ENCODE data around the gene CCDC126.
"Not testable (repeated sequence)": the region's sequence is repeated elsewhere in the genome, so short reads cannot be mapped to it uniquely, and the experiment has no call there.

The CCDC126 gene

DNA sequence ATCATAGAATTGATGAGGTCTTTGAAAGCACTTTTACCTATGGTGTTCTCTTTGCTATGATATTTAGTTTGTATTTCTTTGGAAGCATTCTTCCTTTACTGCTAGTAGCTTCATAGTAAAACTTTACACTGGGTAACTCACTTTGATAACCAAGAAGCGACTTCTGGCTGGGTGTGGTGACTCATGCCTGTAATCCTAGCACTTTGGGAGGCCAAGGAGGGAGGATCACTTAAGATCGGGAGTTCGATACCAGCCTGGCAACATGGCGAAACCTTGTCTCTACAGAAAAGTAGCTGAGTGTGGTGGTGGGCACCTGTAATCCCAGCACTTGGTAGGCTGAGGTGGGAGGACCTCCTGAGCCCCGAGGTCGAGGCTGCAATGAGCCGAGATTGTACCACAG lies 36.2 kb downstream of the CCDC126 start:
- no peak for DNase-seq

DNA sequence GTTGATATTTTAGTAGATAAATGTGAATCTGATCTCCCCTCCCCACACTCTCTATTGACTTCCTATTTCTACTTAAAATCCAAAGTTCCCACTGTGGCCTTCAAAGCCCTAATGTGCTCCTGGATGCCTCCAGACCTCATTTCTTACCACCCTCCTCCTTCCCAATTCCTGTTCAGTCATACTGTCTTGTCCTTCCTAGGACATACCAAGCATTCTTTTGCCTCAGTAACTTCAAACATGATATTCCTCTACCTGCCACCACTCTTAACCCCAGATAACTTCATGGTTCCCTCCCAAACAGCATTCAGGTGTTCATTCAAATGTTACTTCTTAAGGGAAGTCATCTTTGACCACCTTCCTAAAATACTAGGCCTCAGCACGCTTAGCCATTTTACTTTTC lies 48.6 kb downstream of the CCDC126 start:
- no peak for DNase-seq

DNA sequence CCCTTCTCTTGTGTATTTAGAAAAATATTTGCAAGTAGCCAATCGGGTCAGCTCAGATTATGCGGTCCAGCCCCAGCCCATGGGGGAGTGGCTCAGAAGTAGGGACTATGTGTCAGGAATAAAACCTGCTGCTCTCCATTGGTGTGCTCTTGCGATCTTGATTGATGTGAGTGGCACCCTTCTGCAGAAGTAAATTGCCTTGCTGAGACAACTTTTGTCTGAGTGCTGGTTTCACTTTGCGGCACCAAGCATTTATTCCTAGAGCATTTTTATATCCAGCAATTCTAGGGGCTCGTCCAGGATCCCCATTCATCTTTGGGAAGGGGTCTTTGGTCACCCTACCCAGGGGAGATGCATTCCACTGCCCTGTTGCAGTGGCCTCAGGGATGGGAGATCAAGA lies 56.8 kb downstream of the CCDC126 start:
- no peak for DNase-seq

GRCh38 chr7:23654508-23654907 lies 57.3 kb downstream of the CCDC126 start:
- DNase-seq: no peak

GRCh38 chr7:23655433-23655832 lies 58.3 kb downstream of the CCDC126 start:
- no peak for DNase-seq

DNA sequence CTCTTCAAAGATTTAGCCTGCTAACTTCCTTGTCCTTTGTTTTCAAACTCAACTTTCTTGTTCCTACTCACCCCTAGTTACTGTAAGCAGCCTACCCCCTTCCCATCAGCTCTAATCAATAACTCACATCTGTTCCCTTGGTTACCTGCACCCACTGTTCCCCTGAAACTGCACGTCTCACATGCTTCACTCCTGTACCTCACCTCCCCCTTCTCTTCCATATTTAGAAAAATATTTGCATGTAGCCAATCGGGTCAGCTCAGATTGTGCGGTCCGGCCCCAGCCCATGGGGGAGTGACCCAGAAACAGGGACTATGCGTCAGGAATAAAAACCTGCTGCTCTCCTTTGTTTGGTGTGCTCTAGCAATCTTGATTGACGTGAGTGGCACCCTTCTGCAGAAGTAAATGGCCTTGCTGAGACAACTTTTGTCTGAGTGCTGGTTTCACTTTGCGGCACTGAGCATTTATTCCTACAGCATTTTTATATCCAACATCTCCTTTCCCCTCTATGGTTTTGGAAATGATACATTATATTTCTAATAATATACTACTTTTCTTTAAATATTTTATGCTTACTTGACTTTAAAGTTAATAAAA lies 61.7 kb downstream of the CCDC126 start:
- no peak for DNase-seq

DNA sequence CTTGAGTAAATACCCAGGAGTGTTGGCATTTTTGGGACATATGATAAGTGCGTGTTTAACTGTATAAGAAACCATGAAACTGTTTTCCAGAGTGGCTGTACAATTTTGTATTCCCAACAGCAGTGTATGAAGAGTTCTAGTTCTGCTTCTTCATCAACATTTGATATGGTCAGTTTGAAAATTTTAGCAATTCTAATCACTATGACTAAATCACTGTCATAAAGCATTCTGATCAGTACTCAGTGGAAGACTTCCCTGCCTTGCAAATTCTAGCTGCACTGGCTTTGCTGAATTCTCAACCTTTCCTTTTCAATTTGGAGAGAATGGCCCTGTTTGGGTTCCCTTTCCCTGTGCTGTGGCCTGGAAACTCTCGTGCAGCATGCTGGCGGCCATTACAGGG lies 64.2 kb downstream of the CCDC126 start:
- no peak for DNase-seq

DNA sequence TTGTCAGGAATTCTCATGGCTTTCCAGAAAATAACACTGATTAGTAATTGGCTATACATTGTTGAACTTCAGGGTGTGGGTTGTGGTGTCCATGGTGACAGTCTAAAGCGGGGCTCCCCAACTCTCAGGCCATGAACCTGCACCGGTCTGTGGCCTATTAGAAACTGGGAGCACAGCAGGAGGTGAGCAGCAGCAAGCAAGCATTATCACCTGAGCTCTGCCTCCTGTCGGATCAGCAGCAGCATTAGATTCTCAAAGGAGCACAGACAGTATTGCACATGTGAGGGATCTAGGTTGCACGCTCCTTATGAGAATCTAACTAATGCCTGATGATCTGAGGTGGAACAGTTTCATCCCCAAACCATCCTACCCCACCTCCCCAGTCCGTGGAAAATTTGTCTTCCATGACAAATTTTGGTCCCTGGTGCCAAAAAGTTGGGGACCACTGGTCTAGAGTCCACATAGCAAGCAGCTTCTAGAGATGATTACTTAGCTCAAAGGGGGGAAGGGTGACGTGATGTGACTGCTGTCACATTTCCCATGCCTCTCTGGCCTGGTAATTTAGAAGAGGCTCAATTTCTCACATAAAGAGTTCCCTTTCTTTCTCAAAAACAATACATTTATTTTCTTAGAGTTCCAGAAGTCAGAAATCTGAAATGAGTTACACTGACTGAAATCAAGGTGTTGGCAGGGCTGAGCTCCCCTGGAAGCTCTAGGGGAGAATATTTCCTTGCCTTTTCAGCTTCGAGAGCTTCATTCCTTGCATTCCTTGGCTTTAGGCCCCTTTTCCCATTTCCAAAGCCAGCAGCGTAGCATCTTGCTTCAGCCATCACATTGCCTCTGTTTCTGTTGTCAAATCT lies 65.2 kb downstream of the CCDC126 start:
- no peak for DNase-seq

DNA sequence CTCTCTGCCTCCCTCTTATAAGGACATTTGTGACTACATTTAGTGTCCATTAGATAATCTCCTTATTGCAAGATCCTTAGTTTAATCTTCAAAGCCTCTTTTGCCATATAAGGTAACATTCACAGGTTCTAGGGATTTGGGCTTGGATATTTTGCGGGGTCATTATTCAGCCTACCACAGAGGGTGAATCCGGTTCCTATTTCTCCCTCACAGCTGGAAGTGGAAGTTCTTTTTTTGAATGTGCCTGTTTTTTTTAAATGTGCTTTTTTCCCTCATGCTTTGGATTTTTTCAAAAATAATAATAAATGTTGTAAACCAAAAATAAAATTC lies 65.8 kb downstream of the CCDC126 start:
- DNase-seq: no peak

DNA sequence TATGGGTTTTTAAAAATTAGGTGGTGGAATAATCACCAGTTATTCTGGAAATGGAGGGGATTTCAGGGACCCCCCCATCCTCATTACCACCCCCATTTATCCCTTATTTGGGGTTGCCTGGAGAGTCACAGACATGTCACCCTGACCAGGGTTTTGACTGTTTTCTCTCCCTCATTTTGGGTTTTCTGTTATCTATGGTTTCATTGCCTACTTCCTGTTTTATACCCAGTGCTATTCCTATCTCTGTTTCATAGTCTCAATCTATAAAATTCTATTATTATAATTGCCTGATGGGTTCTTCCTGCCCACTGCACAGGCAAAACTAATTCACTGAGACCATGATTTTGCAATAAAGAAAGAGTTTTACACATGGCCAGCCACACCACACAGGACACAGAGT lies 66.9 kb downstream of the CCDC126 start:
- DNase-seq: no peak

GRCh38 chr7:23672033-23672432 lies 74.9 kb downstream of the CCDC126 start:
- no peak for DNase-seq

- DNase-seq: peak; percentile 77
These were observed 82.8 kb downstream of the CCDC126 start, which contains the start of gene FAM221A for GRCh38 chr7:23679898-23680413. FAM221A (plus strand) TSS chr7:23680199; CDS start chr7:23680219, 20 bp downstream.

GRCh38 chr7:23680414-23681405 lies 83.5 kb downstream of the CCDC126 start:
- DNase-seq: peak; percentile 15 to 35

DNA sequence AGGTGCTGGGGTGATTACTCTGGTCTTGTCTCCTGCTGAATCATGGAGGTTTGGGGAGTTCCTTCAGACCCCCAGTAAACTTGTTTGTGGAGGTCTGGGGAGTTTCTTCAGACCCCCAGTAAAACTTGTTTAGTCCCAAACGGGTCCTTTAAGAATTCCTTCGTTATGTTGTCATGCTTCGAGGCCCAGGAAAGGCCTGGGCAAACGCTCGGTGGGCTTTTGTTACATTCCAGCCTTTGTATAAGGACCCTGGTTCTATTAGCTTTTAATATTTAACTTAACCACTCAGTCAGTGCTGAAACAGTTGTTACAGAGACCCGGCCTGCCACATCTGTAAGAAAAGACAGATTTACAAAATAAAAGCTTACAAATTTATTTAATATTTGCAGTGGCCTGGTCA lies 86.9 kb downstream of the CCDC126 start:
- DNase-seq: not testable (repeated sequence)

- DNase-seq: no peak
These were observed 88.5 kb downstream of the CCDC126 start for GRCh38 chr7:23685731-23686130.

DNA sequence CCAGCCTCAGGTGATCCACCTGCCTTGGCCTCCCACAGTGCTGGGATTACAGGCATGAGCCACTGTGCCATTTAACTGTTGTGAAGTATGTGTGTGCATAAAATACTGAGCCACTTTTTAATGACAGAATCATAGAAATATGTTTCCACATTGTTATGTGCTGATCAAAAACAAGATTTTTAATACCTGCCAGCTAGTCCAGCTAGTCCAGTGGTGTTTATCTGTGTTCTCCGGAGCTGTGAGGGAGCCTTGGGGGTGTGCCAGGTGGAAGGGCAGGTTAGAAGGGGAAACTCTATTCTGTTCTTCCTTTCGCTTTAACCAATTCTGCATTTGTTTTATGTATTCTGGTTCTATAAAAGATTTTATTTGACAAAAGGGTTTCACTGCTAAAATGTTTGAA lies 89.8 kb downstream of the CCDC126 start:
- no peak for DNase-seq

DNA sequence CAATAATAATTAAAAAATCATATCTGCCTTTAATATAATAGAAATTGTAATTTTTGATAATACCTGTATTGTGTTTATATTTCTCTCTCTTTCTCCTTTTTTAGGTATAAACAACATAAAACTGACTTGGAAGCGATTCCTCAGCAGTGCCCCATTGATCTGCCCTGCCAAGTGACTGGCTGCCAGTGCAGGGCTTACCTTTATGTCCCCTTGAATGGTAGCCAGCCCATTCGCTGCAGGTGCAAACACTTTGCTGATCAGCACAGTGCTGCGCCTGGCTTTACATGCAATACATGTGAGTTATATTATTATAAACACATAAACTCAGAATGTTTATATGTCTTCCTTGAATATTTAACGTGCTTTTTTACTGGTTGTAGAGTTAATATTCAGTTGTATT lies 92.0 kb downstream of the CCDC126 start:
- no peak for DNase-seq

- DNase-seq: no peak
These were observed 94.1 kb downstream of the CCDC126 start for GRCh38 chr7:23691320-23691719.

- no peak for DNase-seq
These were observed 96.0 kb downstream of the CCDC126 start for GRCh38 chr7:23693224-23693623.
